HCEC 1CT (cell line): ENCODE measurements around the gene MRPL40.

ENCODE experiments used
- DNase-seq: peaks from one replicate; pipeline ENCODE4 v3.0.0-alpha.2; 2017

Gene MRPL40

GRCh38 chr22:19463491-19464469 is 31.4 kb downstream of the MRPL40 start:
- no peak for DNase-seq

- no peak for DNase-seq
These were observed 32.2 kb downstream of the MRPL40 start for GRCh38 chr22:19464546-19464945.

GRCh38 chr22:19464975-19465374 is 32.6 kb downstream of the MRPL40 start:
- no peak for DNase-seq

GRCh38 chr22:19466126-19466716 is 33.9 kb downstream of the MRPL40 start:
- DNase-seq = no peak

GRCh38 chr22:19466848-19467752 is 34.8 kb downstream of the MRPL40 start:
- DNase-seq = no peak

- no peak for DNase-seq
These were observed 35.6 kb downstream of the MRPL40 start for GRCh38 chr22:19467912-19468311.

GRCh38 chr22:19469421-19469820 is 37.1 kb downstream of the MRPL40 start:
- DNase-seq = no peak

- DNase-seq = no peak
These were observed 37.7 kb downstream of the MRPL40 start for GRCh38 chr22:19470010-19470409.

- DNase-seq = no peak
These were observed 39.2 kb downstream of the MRPL40 start for GRCh38 chr22:19471572-19471971.

- DNase-seq = no peak
These were observed 39.9 kb downstream of the MRPL40 start for GRCh38 chr22:19472233-19472632.

GRCh38 chr22:19473578-19473977 is 41.2 kb downstream of the MRPL40 start:
- peak; percentile 23 for DNase-seq

GRCh38 chr22:19476023-19476422 is 43.7 kb downstream of the MRPL40 start:
- no peak for DNase-seq

GRCh38 chr22:19477321-19478044 is 45.1 kb downstream of the MRPL40 start:
- peak; percentile 37 for DNase-seq

- DNase-seq = peak; percentile 2
These were observed 45.9 kb downstream of the MRPL40 start for GRCh38 chr22:19478045-19478900.

- DNase-seq = peak; percentile 94
These were observed 46.6 kb downstream of the MRPL40 start, which contains the start of gene UFD1 for GRCh38 chr22:19478901-19479354. TSS of gene UFD1 (minus strand) at chr22:19479193. CDS start at chr22:19479085, 108 bp downstream.

- peak; percentile 99 for DNase-seq
These were observed 47.2 kb downstream of the MRPL40 start, which contains the start of gene CDC45 for GRCh38 chr22:19479355-19480172. TSS of gene CDC45 (plus strand) at chr22:19479920. CDS start at chr22:19479969, 49 bp downstream.

GRCh38 chr22:19480173-19480568 is 47.8 kb downstream of the MRPL40 start:
- no peak for DNase-seq

GRCh38 chr22:19480789-19481188 is 48.4 kb downstream of the MRPL40 start:
- no peak for DNase-seq

GRCh38 chr22:19482297-19482696 is 50.0 kb downstream of the MRPL40 start:
- DNase-seq = no peak
